SU-DHL-6 (cell line): Measurements from ENCODE around the gene PRKCA.
A peak's percentile ranks its signal among the peaks of the same experiment; 100 is the strongest.

Experiments used
- H2AFZ ChIP-seq: fragments of 200-600 bp; sonication (generic); 2 replicates; pipeline ENCODE4 v1.6.1; 2014; ENCODE audit warnings: low read depth, mild to moderate bottlenecking, moderate library complexity, mixed read lengths, antibody characterized with exemption, low read length; ENCODE audit not compliant: severe bottlenecking
- H3F3A ChIP-seq: fragments of 200-600 bp; shearing (Covaris generic); 2 replicates; pipeline ENCODE4 v1.6.0; 2016; ENCODE audit warnings: antibody characterized with exemption, mild to moderate bottlenecking; ENCODE audit not compliant: insufficient read depth
- H3K27ac ChIP-seq: fragments of 200-600 bp; sonication (generic); 2 replicates; pipeline ENCODE4 v1.5.1; 2016; ENCODE audit warnings: low read depth, mild to moderate bottlenecking, low read length, moderate library complexity, mixed read lengths
- H3K27me3 ChIP-seq: fragments of 200-600 bp; sonication (generic), shearing (Covaris generic); 2 replicates; pipeline ENCODE4 v1.6.0; 2014; ENCODE audit warnings: mild to moderate bottlenecking, low read length
- H3K36me3 ChIP-seq: fragments of 200-600 bp; sonication (generic); 2 replicates; pipeline ENCODE4 v1.6.1; 2014; ENCODE audit warnings: mild to moderate bottlenecking, low read length, mixed read lengths
- H3K4me2 ChIP-seq: fragments of 300-600, 200-600 bp; shearing (Covaris generic), sonication (generic); 2 replicates; pipeline ENCODE4 v1.6.0; 2014; ENCODE audit warnings: low read length, low read depth, mild to moderate bottlenecking; ENCODE audit not compliant: poor library complexity, severe bottlenecking
- H3K4me3 ChIP-seq: fragments of 200-600 bp; sonication (generic); 2 replicates; pipeline ENCODE4 v1.5.1; 2014; ENCODE audit warnings: antibody characterized with exemption, low read length, mild to moderate bottlenecking, mixed read lengths; ENCODE audit not compliant: insufficient read depth, poor library complexity, severe bottlenecking
- H3K79me2 ChIP-seq: fragments of 200-600 bp; sonication (generic); 2 replicates; pipeline ENCODE4 v1.6.1; 2014; ENCODE audit warnings: mild to moderate bottlenecking, low read length, moderate library complexity; ENCODE audit not compliant: insufficient read depth
- H3K9ac ChIP-seq: fragments of 200-600 bp; sonication (generic); 2 replicates; pipeline ENCODE4 v1.7.0; 2014; ENCODE audit warnings: mild to moderate bottlenecking, low read length
- H3K9me2 ChIP-seq: fragments of 200-600 bp; sonication (generic); replicated peaks from 2 replicates; pipeline ENCODE4 v1.6.1; 2014; ENCODE audit warnings: low read length; ENCODE audit not compliant: insufficient read depth
- H3K9me3 ChIP-seq: fragments of 200-600 bp; sonication (generic); 2 replicates; pipeline ENCODE4 v1.6.1; 2014; ENCODE audit warnings: low read length, mixed read lengths; ENCODE audit not compliant: insufficient read depth
- H4K20me1 ChIP-seq: fragments of 200-600 bp; sonication (generic); 2 replicates; pipeline ENCODE4 v1.6.1; 2014; ENCODE audit warnings: low read depth, mild to moderate bottlenecking, antibody characterized with exemption, low read length, moderate library complexity, mixed read lengths
- EZH2phosphoT487 ChIP-seq: fragments of 200-600 bp; sonication (generic), shearing (Covaris generic); conservative IDR thresholded peaks from 2 replicates; pipeline ENCODE4 v1.6.1; 2018; ENCODE audit warnings: mild to moderate bottlenecking, antibody characterized with exemption, low read length, moderate library complexity, mixed read lengths
- TF ChIP-seq, protein P1 (sequence below): fragments of 200-600 bp; sonication (generic); IDR thresholded peaks from one replicate; pipeline ENCODE4 v1.5.1; 2017; ENCODE audit warnings: antibody characterized with exemption, mild to moderate bottlenecking, low read length, moderate library complexity; ENCODE audit not compliant: insufficient read depth, poor library complexity, severe bottlenecking

Gene PRKCA

GRCh38 chr17:66704858-66705520, 402.6 kb downstream of the PRKCA start:
- peaks cover 10% of the 10 kb centered on the region for H3K36me3 ChIP-seq
- H3K79me2 ChIP-seq, result no peaks in the 10 kb centered on the region
- no peaks in the 10 kb centered on the region for H3K9me2 ChIP-seq
- H3K4me2 ChIP-seq, result peak overlapping the region; percentile 45
- no peak for TF ChIP-seq EZH2phosphoT487
- TF ChIP-seq, protein P1, sequence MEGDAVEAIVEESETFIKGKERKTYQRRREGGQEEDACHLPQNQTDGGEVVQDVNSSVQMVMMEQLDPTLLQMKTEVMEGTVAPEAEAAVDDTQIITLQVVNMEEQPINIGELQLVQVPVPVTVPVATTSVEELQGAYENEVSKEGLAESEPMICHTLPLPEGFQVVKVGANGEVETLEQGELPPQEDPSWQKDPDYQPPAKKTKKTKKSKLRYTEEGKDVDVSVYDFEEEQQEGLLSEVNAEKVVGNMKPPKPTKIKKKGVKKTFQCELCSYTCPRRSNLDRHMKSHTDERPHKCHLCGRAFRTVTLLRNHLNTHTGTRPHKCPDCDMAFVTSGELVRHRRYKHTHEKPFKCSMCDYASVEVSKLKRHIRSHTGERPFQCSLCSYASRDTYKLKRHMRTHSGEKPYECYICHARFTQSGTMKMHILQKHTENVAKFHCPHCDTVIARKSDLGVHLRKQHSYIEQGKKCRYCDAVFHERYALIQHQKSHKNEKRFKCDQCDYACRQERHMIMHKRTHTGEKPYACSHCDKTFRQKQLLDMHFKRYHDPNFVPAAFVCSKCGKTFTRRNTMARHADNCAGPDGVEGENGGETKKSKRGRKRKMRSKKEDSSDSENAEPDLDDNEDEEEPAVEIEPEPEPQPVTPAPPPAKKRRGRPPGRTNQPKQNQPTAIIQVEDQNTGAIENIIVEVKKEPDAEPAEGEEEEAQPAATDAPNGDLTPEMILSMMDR, result no peak
- H3K9me3 ChIP-seq, result no peaks in the 10 kb centered on the region
- peak overlapping the region; percentile 30 for H3K9ac ChIP-seq
- no peaks in the 10 kb centered on the region for H4K20me1 ChIP-seq
- H3K27me3 ChIP-seq, result no peaks in the 10 kb centered on the region
- no peak overlapping the region for H2AFZ ChIP-seq
- peak overlapping the region; percentile 91 for H3K27ac ChIP-seq
- H3F3A ChIP-seq, result peaks cover 62% of the 10 kb centered on the region
- no peak overlapping the region for H3K4me3 ChIP-seq

DNA sequence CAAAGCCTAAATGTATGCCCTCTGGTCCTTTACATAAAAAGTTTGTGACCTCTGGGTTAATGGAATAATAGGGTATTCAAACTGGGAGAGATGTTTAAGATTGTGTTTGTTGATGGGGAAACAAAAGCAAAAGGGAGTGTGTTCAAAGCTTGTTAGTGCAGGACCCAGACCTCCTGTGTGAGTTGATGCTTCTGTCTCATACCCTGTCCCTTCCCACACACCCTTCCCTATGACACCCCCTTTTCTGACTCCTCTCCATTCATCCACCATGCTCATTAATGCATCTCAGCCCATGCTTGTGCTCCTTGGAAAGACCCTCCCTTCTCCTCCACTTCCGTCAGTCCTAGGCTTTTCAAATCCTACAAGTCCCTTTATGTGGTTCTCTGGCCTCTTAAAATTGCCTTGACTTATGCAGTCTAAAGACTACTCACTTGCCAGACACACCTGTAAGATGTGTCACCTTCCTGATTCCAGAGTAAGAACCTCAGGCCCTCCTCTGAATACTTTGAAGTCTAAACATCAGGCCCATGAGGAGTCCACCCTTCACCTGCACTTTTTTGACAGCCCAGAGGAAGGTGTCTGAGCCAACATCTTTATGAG, 404.5 kb downstream of the PRKCA start:
- Histone ChIP-seq H3K27me3 (no peaks in the 10 kb centered on the region), H3K9me2 (no peaks in the 10 kb centered on the region), H4K20me1 (no peaks in the 10 kb centered on the region), H3K4me2 (peak overlapping the region; percentile 45), H3K79me2 (no peaks in the 10 kb centered on the region), H2AFZ (no peak overlapping the region), H3K9ac (0 out of 2 replicates have a peak overlapping the region, but pooled peaks have one; percentile 16), H3F3A (peaks cover 51% of the 10 kb centered on the region), H3K4me3 (no peak overlapping the region), H3K36me3 (no peaks in the 10 kb centered on the region), H3K27ac (peak overlapping the region; percentile 91), H3K9me3 (no peaks in the 10 kb centered on the region)
- TF ChIP-seq EZH2phosphoT487, result no peak
- TF ChIP-seq, protein P1, result no peak

GRCh38 chr17:66711401-66711800, 409.0 kb downstream of the PRKCA start:
- H4K20me1 ChIP-seq, result no peaks in the 10 kb centered on the region

More at GRCh38 chr17:66711401-66711800, 409.0 kb downstream of the PRKCA start:
- Histone ChIP-seq H3K36me3 (no peaks in the 10 kb centered on the region), H3K27ac (peak overlapping the region; percentile 73), H2AFZ (no peak overlapping the region), H3K9me3 (no peaks in the 10 kb centered on the region), H3K79me2 (no peaks in the 10 kb centered on the region), H3F3A (peaks cover 14% of the 10 kb centered on the region; the same call in 1 of the 2 replicates), H3K4me3 (no peak overlapping the region), H3K4me2 (no peak overlapping the region), H3K27me3 (no peaks in the 10 kb centered on the region), H3K9me2 (no peaks in the 10 kb centered on the region), H3K9ac (no peak overlapping the region)
- TF ChIP-seq EZH2phosphoT487, result no peak
- TF ChIP-seq, protein P1, result no peak
